Fibroblast of skin of back (primary cell): Measurements from ENCODE around the gene FASTK.

ENCODE experiments used
- DNase-seq: peaks from one replicate; pipeline ENCODE4 v3.0.0-alpha.2; 2013

FASTK gene

GRCh38 chr7:151095828-151096475 is 15.3 kb upstream of the FASTK start:
- DNase-seq: peak; percentile 35

- DNase-seq: no peak
These were observed 14.7 kb upstream of the FASTK start for GRCh38 chr7:151095123-151095797.

GRCh38 chr7:151094675-151095074 is 14.1 kb upstream of the FASTK start:
- no peak for DNase-seq

- no peak for DNase-seq
These were observed 13.1 kb upstream of the FASTK start for GRCh38 chr7:151093748-151094147.

- DNase-seq: no peak
These were observed 11.4 kb upstream of the FASTK start for GRCh38 chr7:151091988-151092387.

- no peak for DNase-seq
These were observed 10.8 kb upstream of the FASTK start for GRCh38 chr7:151091431-151091830.

GRCh38 chr7:151091003-151091402 is 10.4 kb upstream of the FASTK start:
- DNase-seq: no peak

GRCh38 chr7:151089893-151090730 is 9.5 kb upstream of the FASTK start:
- DNase-seq: no peak

- DNase-seq: peak; percentile 46
These were observed 8.5 kb upstream of the FASTK start for GRCh38 chr7:151088856-151089699.

- peak; percentile 48 for DNase-seq
These were observed 7.6 kb upstream of the FASTK start for GRCh38 chr7:151088019-151088855.

- DNase-seq: peak; percentile 63
These were observed 6.8 kb upstream of the FASTK start for GRCh38 chr7:151087245-151088018.

GRCh38 chr7:151086802-151087244 is 6.2 kb upstream of the FASTK start:
- DNase-seq: peak; percentile 32

- peak; percentile 81 for DNase-seq
These were observed 5.3 kb upstream of the FASTK start, which contains the start of gene AGAP3 for GRCh38 chr7:151085691-151086620. AGAP3 (plus strand) TSS chr7:151086475; CDS start chr7:151086742, 267 bp downstream.

GRCh38 chr7:151085329-151085690 is 4.7 kb upstream of the FASTK start:
- DNase-seq: no peak

GRCh38 chr7:151083824-151084160 is 3.2 kb upstream of the FASTK start:
- no peak for DNase-seq

- peak; percentile 56 for DNase-seq
These were observed 2.6 kb upstream of the FASTK start, which contains the start of gene TMUB1 for GRCh38 chr7:151083071-151083823. TMUB1 (minus strand) TSS chr7:151083493; CDS start chr7:151082563, 930 bp downstream.

- DNase-seq: no peak
These were observed 1.8 kb upstream of the FASTK start for GRCh38 chr7:151082141-151083070.
